Progenitor cell of endocrine pancreas (in vitro differentiated cells): Measurements from ENCODE around the gene MACROD2. TPM values are rescaled to one million over a fixed set of nuclear protein-coding genes. Genes with fewer than 3 reads are reported as not detected.

Experiments
- DNase-seq: peaks from one replicate; pipeline ENCODE4 v3.0.0; 2021; ENCODE audit warnings: low spot score; ENCODE audit not compliant: unreplicated experiment
- H3K27ac Mint-ChIP-seq: 2 replicates; pipeline ENCODE4 v1.8.0; 2021; ENCODE audit warnings: mild to moderate bottlenecking, moderate library complexity, mixed read lengths
- H3K27me3 Mint-ChIP-seq: 2 replicates; pipeline ENCODE4 v1.8.0; 2021; ENCODE audit warnings: mixed read lengths
- H3K36me3 Mint-ChIP-seq: 2 replicates; pipeline ENCODE4 v1.8.0; 2022; ENCODE audit warnings: mixed read lengths; ENCODE audit not compliant: insufficient read depth
- H3K4me1 Mint-ChIP-seq: 2 replicates; pipeline ENCODE4 v1.8.0; 2021; ENCODE audit warnings: low read depth, mixed read lengths
- H3K4me3 Mint-ChIP-seq: 2 replicates; pipeline ENCODE4 v1.8.0; 2021; ENCODE audit warnings: low read depth, mild to moderate bottlenecking, moderate library complexity, mixed read lengths
- H3K9me3 Mint-ChIP-seq: 2 replicates; pipeline ENCODE4 v1.8.0; 2021; ENCODE audit warnings: low read depth, mixed read lengths
- CTCF ChIP-seq: fragments of 200-600 bp; sonication (generic); IDR thresholded peaks from one replicate; pipeline ENCODE4 v1.5.0; 2021; ENCODE audit warnings: antibody characterized with exemption, mild to moderate bottlenecking; ENCODE audit not compliant: unreplicated experiment
- total RNA-seq: library from RNA; stranded (reverse); gene quantifications from 2 replicates; pipeline ENCODE4 v1.2.1, GENCODE V29; 2021

The MACROD2 gene
- total RNA-seq, 1 donor from 2014 or later, result 7.6 TPM

GRCh38 chr20:15059438-15059837 lies 1064.1 kb downstream of the MACROD2 start:
- H3K4me1 Mint-ChIP-seq, result peaks cover 11% of the 10 kb centered on the region
- H3K27ac Mint-ChIP-seq, result no peak overlapping the region
- H3K36me3 Mint-ChIP-seq, result no peaks in the 10 kb centered on the region
- peaks cover 11% of the 10 kb centered on the region for H3K27me3 Mint-ChIP-seq
- no peak for DNase-seq
- no peaks in the 10 kb centered on the region for H3K9me3 Mint-ChIP-seq
- no peak overlapping the region for H3K4me3 Mint-ChIP-seq
- TF ChIP-seq CTCF, result no peak

- no peak for TF ChIP-seq CTCF
- Mint-ChIP-seq H3K4me1 (peaks cover 11% of the 10 kb centered on the region), H3K4me3 (no peak overlapping the region), H3K27me3 (peaks cover 11% of the 10 kb centered on the region), H3K9me3 (no peaks in the 10 kb centered on the region), H3K27ac (no peak overlapping the region), H3K36me3 (no peaks in the 10 kb centered on the region)
- no peak for DNase-seq
These were observed 1065.1 kb downstream of the MACROD2 start for GRCh38 chr20:15060265-15061060.

GRCh38 chr20:15061061-15061430 lies 1065.7 kb downstream of the MACROD2 start:
- H3K27ac Mint-ChIP-seq, result no peak overlapping the region
- peaks cover 11% of the 10 kb centered on the region for H3K27me3 Mint-ChIP-seq
- DNase-seq, result no peak
- peaks cover 11% of the 10 kb centered on the region for H3K4me1 Mint-ChIP-seq
- no peaks in the 10 kb centered on the region for H3K9me3 Mint-ChIP-seq
- H3K36me3 Mint-ChIP-seq, result no peaks in the 10 kb centered on the region
- no peak overlapping the region for H3K4me3 Mint-ChIP-seq
- no peak for TF ChIP-seq CTCF

GRCh38 chr20:15061955-15062354 lies 1066.6 kb downstream of the MACROD2 start:
- no peaks in the 10 kb centered on the region for H3K36me3 Mint-ChIP-seq
- no peak overlapping the region for H3K27ac Mint-ChIP-seq
- no peak for DNase-seq
- no peaks in the 10 kb centered on the region for H3K9me3 Mint-ChIP-seq
- TF ChIP-seq CTCF, result no peak
- peaks cover 11% of the 10 kb centered on the region for H3K27me3 Mint-ChIP-seq
- peaks cover 11% of the 10 kb centered on the region for H3K4me1 Mint-ChIP-seq
- H3K4me3 Mint-ChIP-seq, result no peak overlapping the region

GRCh38 chr20:15063081-15063480 lies 1067.8 kb downstream of the MACROD2 start:
- Mint-ChIP-seq H3K36me3 (no peaks in the 10 kb centered on the region), H3K27ac (no peak overlapping the region), H3K27me3 (peaks cover 11% of the 10 kb centered on the region), H3K9me3 (no peaks in the 10 kb centered on the region), H3K4me1 (peaks cover 11% of the 10 kb centered on the region), H3K4me3 (no peak overlapping the region)
- TF ChIP-seq CTCF, result no peak
- no peak for DNase-seq
